HS-27A (cell line): Measurements from ENCODE around the gene PPIF.

Experiments used
- DNase-seq: peaks from one replicate; pipeline ENCODE4 v3.0.0-alpha.2; 2012; ENCODE audit warnings: low read depth, missing footprints

Gene PPIF

DNA sequence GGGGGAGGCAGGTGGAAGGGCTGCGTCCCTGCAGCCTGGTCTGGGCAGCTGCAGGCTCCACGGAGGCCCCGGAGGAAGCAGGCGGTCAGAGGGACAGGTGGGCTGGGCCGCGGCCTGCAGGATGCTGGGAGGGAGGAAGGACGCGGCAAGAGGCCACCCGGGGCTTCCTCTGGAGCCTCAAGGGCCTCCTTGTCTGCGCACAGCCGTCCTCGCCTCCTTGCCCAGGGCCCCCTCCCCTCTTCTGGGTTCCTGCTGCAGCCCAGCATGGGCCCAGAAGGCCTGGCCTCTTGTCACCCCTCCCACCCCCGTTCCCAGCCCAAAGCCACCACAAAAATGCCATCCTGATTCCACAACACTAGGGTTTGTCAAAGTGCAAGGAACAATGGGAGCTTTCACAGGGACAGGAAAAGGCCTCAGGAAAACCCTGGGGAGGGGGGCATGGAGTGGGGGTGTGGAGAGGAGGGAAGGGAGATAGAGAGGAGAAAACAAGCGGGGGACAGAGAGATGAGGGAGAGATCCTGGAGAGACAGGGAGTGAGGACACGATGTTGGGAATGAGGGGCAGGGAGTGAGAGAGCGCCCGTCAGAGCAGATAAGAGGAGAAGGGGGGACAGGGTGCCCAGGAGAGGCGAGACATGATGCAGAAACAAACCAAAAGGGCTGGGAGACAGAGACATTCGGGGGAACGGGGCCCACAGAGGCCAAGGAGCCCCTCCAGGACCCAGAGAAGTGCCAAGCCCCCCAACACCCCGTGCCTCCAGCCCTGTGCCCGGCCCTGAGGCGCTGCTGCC, 56.4 kb downstream of the PPIF start:
- no peak for DNase-seq

DNA sequence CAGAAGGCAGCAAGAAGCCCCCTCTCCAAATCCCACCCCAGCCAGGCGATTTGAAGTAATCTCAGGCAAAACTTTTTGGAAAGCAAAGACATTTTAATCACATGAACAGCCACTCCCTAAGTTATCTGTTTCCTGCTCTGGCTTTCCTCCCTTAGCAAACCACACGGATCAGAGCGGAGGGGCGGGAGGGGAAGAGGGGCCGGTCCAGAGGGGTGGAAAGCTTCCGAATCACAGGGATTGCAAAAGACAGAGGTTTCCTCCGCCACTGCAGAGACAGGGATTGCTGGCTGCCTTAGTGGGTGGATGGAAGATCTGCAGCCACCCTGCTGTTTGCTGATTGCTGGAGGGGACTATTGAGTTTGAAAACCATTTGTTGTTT, 57.0 kb downstream of the PPIF start:
- DNase-seq: no peak

DNA sequence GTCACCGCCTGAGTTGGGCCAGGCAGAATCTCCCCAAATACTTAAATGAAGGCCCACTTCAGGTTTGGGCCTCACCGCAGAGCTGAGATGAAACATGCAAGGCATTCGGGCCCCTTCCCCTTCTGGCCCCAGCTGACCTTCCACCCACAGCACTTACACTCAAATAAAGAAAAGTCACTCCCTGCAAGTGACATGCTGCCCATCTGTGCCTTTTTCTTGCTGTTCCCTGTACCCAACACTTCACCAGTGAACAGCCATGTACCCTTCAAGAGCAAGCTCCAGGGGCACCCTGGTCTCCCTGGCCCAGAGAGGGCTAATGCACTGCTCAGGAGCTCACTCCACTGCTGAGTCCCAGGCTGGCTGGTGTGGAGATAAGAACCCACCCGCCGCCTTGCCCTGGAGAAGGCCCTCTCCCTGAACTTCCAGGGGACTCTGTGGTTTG, 57.4 kb downstream of the PPIF start:
- no peak for DNase-seq
